HepG2 (cell line): Measurements from ENCODE around the gene PRKN. TPM values are rescaled to one million over a fixed set of nuclear protein-coding genes. Genes with fewer than 3 reads are reported as not detected.

ENCODE experiments used
- ATAC-seq: fragments of 200-7000 bp; cut with Tn5 transposase; 3 replicates; pipeline ENCODE4 v1.9.1; 2020; ENCODE audit warnings: mild to moderate bottlenecking, moderate library complexity
- BruUV-seq: library from RNA; stranded (reverse); fragments of 400-500 nt; replicated peaks from 2 replicates; lab custom pipeline; 2021; lab: Mats Ljungman, UMichigan
- CTCF ChIA-PET: fragments of 300-600 bp; formaldehyde crosslinking; extraction: SDS; loops from one replicate; lab custom pipeline; 2021; ENCODE audit warnings: low total read pairs, inconsistent platforms, low intra/inter-chr PET ratio; lab: Yijun Ruan, JAX
- POLR2A ChIA-PET: fragments of 350-600 bp; sonication (Branson Sonifier 250); formaldehyde crosslinking; loops from one replicate; lab custom pipeline; 2020; ENCODE audit warnings: antibody characterized with exemption, inconsistent platforms; lab: Yijun Ruan, JAX
- DNase-seq: peaks from one replicate; pipeline ENCODE4 v3.0.0-alpha.2; 2015; ENCODE audit warnings: low spot score
- FAIRE-seq: peaks from 3 replicates; lab custom pipeline; 2011; peaks lifted over from hg19 to GRCh38; lab: Jason Lieb, UNC
- H2AFZ ChIP-seq: one replicate; pipeline ENCODE4 v1.6.1; 2011; ENCODE audit warnings: low read length, inconsistent platforms
- H3K27ac ChIP-seq: fragments of 300-600 bp; 3 replicates; pipeline ENCODE4 v1.8.0; 2011; ENCODE audit warnings: mixed run types, mild to moderate bottlenecking, mixed read lengths, low read length, inconsistent platforms; ENCODE audit not compliant: insufficient read depth; ENCODE audit errors: extremely low read length
- H3K27me3 ChIP-seq, 2 experiments: fragments of 200-600 bp in 1 of 2; 2 replicates in 1 of 2; 3 replicates in 1 of 2; pipeline versions ENCODE4 v1.6.0 to v1.8.0; 2011; ENCODE audit warnings: low read length in 2 of 2, mild to moderate bottlenecking in 2 of 2, moderate library complexity in 2 of 2, inconsistent platforms in 1 of 2; ENCODE audit not compliant: insufficient read depth in 2 of 2, control insufficient read depth in 1 of 2
- H3K36me3 ChIP-seq, 2 experiments: fragments of 200-600 bp in 1 of 2; replicated peaks in 1 of 2; 2 replicates in 1 of 2; 3 replicates in 1 of 2; pipeline versions ENCODE4 v1.5.1 to v1.8.0; 2011; ENCODE audit warnings: low read length in 2 of 2, inconsistent platforms in 1 of 2; ENCODE audit not compliant: insufficient read depth in 2 of 2, control insufficient read depth in 1 of 2
- H3K4me1 ChIP-seq: 2 replicates; pipeline ENCODE4 v1.5.1; 2012; ENCODE audit warnings: low read length, inconsistent platforms; ENCODE audit not compliant: insufficient read depth
- H3K4me2 ChIP-seq: 2 replicates; pipeline ENCODE4 v1.6.0; 2011; ENCODE audit warnings: low read depth, low read length, inconsistent platforms
- H3K4me3 ChIP-seq, 3 experiments: fragments of 200-600 bp in 1 of 3; sonication (generic), shearing (Covaris generic) in 1 of 3; replicated peaks in 1 of 3; 2 replicates each; pipeline ENCODE4 v1.5.1; 2011 to 2016; ENCODE audit warnings: low read length in 3 of 3, inconsistent platforms in 2 of 3, low read depth in 2 of 3, mild to moderate bottlenecking in 2 of 3, control low read depth in 1 of 3, mixed read lengths in 1 of 3; ENCODE audit not compliant: insufficient read depth in 1 of 3
- H3K79me2 ChIP-seq: one replicate; pipeline ENCODE4 v1.6.1; 2011; ENCODE audit warnings: low read length, inconsistent platforms; ENCODE audit not compliant: insufficient read depth
- H3K9ac ChIP-seq: 2 replicates; pipeline ENCODE4 v1.6.0; 2011; ENCODE audit warnings: mild to moderate bottlenecking, low read depth, low read length, inconsistent platforms; ENCODE audit not compliant: insufficient read depth
- H3K9me3 ChIP-seq: 2 replicates; pipeline ENCODE4 v1.5.1; 2012; ENCODE audit warnings: mild to moderate bottlenecking, low read length
- H4K20me1 ChIP-seq: 2 replicates; pipeline ENCODE4 v1.6.0; 2011; ENCODE audit warnings: inconsistent platforms, mild to moderate bottlenecking, low read length, moderate library complexity; ENCODE audit not compliant: insufficient read depth
- ATF7-NPFF ChIP-seq: sonication (generic); formaldehyde crosslinking; IDR thresholded peaks from 2 replicates; pipeline ENCODE4 v1.8.1; 2023; ENCODE audit warnings: mild to moderate bottlenecking, low read depth, missing genetic modification reagents, moderate library complexity
- BRD4 ChIP-seq: sonication (generic); formaldehyde crosslinking; IDR thresholded peaks from 2 replicates; pipeline ENCODE4 v1.4.0; 2020; ENCODE audit warnings: missing genetic modification reagents
- EEA1 ChIP-seq: sonication (generic); formaldehyde crosslinking; IDR thresholded peaks from 2 replicates; pipeline ENCODE4 v1.5.1; 2020; ENCODE audit warnings: mild to moderate bottlenecking, missing genetic modification reagents, borderline replicate concordance
- EHMT2 ChIP-seq: fragments of 200-600 bp; sonication (generic); IDR thresholded peaks from 2 replicates; pipeline ENCODE4 v1.7.0; 2017; ENCODE audit warnings: antibody characterized with exemption, low read depth, low read length, borderline replicate concordance
- JUN ChIP-seq: sonication (generic); formaldehyde crosslinking; IDR thresholded peaks from 2 replicates; pipeline ENCODE4 v1.4.0; 2020; ENCODE audit warnings: mild to moderate bottlenecking, missing genetic modification reagents
- MBNL3 ChIP-seq: fragments of 250-450 bp; sonication (Bioruptor Pico); conservative IDR thresholded peaks from 2 replicates; pipeline ENCODE4 v1.8.0; 2022; ENCODE audit warnings: mild to moderate bottlenecking, inconsistent platforms
- MED1 ChIP-seq: sonication (generic); formaldehyde crosslinking; IDR thresholded peaks from 2 replicates; pipeline ENCODE4 v1.4.0; 2020; ENCODE audit warnings: missing genetic modification reagents
- SRSF1 ChIP-seq: fragments of 200-400 bp; formaldehyde crosslinking; optimal IDR thresholded peaks from 2 replicates; pipeline ENCODE3; 2017; ENCODE audit warnings: mild to moderate bottlenecking, low read depth, low read length, moderate library complexity
- XBP1 ChIP-seq: sonication (generic); formaldehyde crosslinking; IDR thresholded peaks from 2 replicates; pipeline ENCODE4 v1.5.0; 2020; ENCODE audit warnings: missing genetic modification reagents
- ZNF549 ChIP-seq: sonication (generic); formaldehyde crosslinking; IDR thresholded peaks from 2 replicates; pipeline ENCODE4 v1.5.0; 2020; ENCODE audit warnings: missing genetic modification reagents
- ZNF850 ChIP-seq: sonication (generic); formaldehyde crosslinking; conservative IDR thresholded peaks from 2 replicates; pipeline ENCODE4 v1.9.0; 2021; ENCODE audit warnings: mild to moderate bottlenecking, missing genetic modification reagents
- ZSCAN22 ChIP-seq: sonication (generic); formaldehyde crosslinking; IDR thresholded peaks from 2 replicates; pipeline ENCODE4 v1.4.0; 2020; ENCODE audit warnings: mild to moderate bottlenecking, missing genetic modification reagents
- WGBS: methylation state at CpG from one replicate; pipeline ENCODE4 v1.1.6; 2017; ENCODE audit warnings: low lambda C conversion rate; 5-methylcytosine and 5-hydroxymethylcytosine counted together
- in situ Hi-C: cut with HindIII; loops from 2 replicates; pipeline ENCODE4 v1.10.0; 2017; ENCODE audit warnings: low pct_unique_long_range_greater_than_20kb; ENCODE audit not compliant: extremely low pct_ligation_motif_present
- intact Hi-C: fragments of 100-400 bp; cut with micrococcal nuclease; formaldehyde crosslinking; loops from one replicate; pipeline ENCODE4 v1.10.0; 2022; ENCODE audit not compliant: unreplicated experiment
- polyA plus RNA-seq, 8 experiments: library from polyadenylated mRNA; depleted of rRNA in 3 of 8; stranded (reverse) in 7 of 8; unstranded in 1 of 8; fragments of >200 nt; fragmentation: Illumina TruSeq in 4 of 8; extraction: Trizol in 4 of 8; gene quantifications; 2 replicates each; pipeline versions ENCODE4 v1.2.1 to v1.2.3, GENCODE V29; 2011 to 2016; ENCODE audit warnings: low read depth in 4 of 8, missing spikeins in 1 of 8, mixed read lengths in 1 of 8; ENCODE audit not compliant: insufficient read depth in 1 of 8
- total RNA-seq, 5 experiments: library from RNA; depleted of rRNA; stranded (reverse); fragments of >200 nt; fragmentation: Illumina TruSeq; extraction: Trizol; gene quantifications; 2 replicates each; pipeline ENCODE4 v1.2.3, GENCODE V29; 2016; ENCODE audit warnings: low read depth in 1 of 5
- TF ChIP-seq, protein P1 (sequence below): sonication (generic); formaldehyde crosslinking; IDR thresholded peaks from 2 replicates; pipeline ENCODE4 v1.5.1; 2020; ENCODE audit warnings: mild to moderate bottlenecking, missing genetic modification reagents, borderline replicate concordance

The PRKN gene
- total and polyA plus RNA-seq, 2 of the 13 experiments (the other 11 are each of a cell fraction or from before 2014, with no cell fraction given) = 0.31 to 0.44 TPM

GRCh38 chr6:161736781-161737292 lies 990.7 kb downstream of the PRKN start:
- Histone ChIP-seq H3K4me3 (no peak overlapping the region), H4K20me1 (no peaks in the 10 kb centered on the region), H3K36me3 (no peaks in the 10 kb centered on the region), H3K27me3 (no peaks in the 10 kb centered on the region)
- no TSS peak for BruUV-seq
- ChIA-PET CTCF (no interaction called here), POLR2A (no interaction called here)
- intact Hi-C loops = no loop called here
- DNase-seq (no peak), FAIRE-seq (no peak)
- 17% methylated on average over 6 of the region's 6 CpGs for WGBS
- in situ Hi-C loops = no loop called here
- no peak for TF ChIP-seq ZNF850 (CRISPR knock-in tag)
- no peak for TF ChIP-seq MBNL3 (CRISPR knock-in tag)
- no peak for TF ChIP-seq JUN (CRISPR knock-in tag)
- TF ChIP-seq, all 625 proteins: peak for 0
- Histone ChIP-seq H3K9ac (no peak overlapping the region), H3K4me1 (no peaks in the 10 kb centered on the region), H3K4me2 (no peak overlapping the region), H2AFZ (no peak overlapping the region), H3K79me2 (no peaks in the 10 kb centered on the region), H3K27ac (no peak overlapping the region), H3K9me3 (no peaks in the 10 kb centered on the region)
- ATAC-seq = no peak

DNA sequence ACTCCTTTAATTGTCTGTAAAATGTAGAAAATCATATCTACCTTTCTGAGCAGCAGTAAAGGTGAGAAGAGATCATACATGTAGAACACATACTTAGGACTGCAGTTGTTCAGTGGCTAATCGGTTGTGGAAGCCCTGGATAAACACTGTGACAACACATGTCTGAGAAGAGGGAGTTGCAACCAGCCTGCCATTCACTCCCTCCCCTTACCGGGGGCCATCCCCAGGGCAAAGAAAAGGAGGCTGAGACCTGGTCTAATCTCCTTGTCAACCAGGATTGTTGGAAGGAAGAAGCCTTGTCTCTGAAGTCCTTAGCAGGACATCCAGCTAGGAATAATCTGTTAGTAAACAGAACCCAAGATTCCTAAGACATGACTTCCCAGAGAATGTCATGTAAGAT lies 991.2 kb downstream of the PRKN start:
- H2AFZ ChIP-seq = no peak overlapping the region
- FAIRE-seq (no peak), ATAC-seq (no peak), DNase-seq (no peak)
- intact Hi-C loops = no loop called here
- ChIA-PET POLR2A (no interaction called here), CTCF (no interaction called here)
- no TSS peak for BruUV-seq
- H4K20me1 ChIP-seq = no peaks in the 10 kb centered on the region
- H3K27ac ChIP-seq = no peak overlapping the region
- 0% methylated on average over 2 of the region's 2 CpGs for WGBS
- H3K9me3 ChIP-seq = no peaks in the 10 kb centered on the region
- no peaks in the 10 kb centered on the region for H3K27me3 ChIP-seq
- H3K4me3 ChIP-seq = no peak overlapping the region
- H3K36me3 ChIP-seq = no peaks in the 10 kb centered on the region
- H3K4me2 ChIP-seq = no peak overlapping the region
- no peaks in the 10 kb centered on the region for H3K4me1 ChIP-seq
- no peak overlapping the region for H3K9ac ChIP-seq
- no peaks in the 10 kb centered on the region for H3K79me2 ChIP-seq
- in situ Hi-C loops = no loop called here
- no peak for TF ChIP-seq ZNF549 (CRISPR knock-in tag)
- no peak for TF ChIP-seq EEA1
- no peak for TF ChIP-seq ZSCAN22 (CRISPR knock-in tag)
- TF ChIP-seq, protein P1, sequence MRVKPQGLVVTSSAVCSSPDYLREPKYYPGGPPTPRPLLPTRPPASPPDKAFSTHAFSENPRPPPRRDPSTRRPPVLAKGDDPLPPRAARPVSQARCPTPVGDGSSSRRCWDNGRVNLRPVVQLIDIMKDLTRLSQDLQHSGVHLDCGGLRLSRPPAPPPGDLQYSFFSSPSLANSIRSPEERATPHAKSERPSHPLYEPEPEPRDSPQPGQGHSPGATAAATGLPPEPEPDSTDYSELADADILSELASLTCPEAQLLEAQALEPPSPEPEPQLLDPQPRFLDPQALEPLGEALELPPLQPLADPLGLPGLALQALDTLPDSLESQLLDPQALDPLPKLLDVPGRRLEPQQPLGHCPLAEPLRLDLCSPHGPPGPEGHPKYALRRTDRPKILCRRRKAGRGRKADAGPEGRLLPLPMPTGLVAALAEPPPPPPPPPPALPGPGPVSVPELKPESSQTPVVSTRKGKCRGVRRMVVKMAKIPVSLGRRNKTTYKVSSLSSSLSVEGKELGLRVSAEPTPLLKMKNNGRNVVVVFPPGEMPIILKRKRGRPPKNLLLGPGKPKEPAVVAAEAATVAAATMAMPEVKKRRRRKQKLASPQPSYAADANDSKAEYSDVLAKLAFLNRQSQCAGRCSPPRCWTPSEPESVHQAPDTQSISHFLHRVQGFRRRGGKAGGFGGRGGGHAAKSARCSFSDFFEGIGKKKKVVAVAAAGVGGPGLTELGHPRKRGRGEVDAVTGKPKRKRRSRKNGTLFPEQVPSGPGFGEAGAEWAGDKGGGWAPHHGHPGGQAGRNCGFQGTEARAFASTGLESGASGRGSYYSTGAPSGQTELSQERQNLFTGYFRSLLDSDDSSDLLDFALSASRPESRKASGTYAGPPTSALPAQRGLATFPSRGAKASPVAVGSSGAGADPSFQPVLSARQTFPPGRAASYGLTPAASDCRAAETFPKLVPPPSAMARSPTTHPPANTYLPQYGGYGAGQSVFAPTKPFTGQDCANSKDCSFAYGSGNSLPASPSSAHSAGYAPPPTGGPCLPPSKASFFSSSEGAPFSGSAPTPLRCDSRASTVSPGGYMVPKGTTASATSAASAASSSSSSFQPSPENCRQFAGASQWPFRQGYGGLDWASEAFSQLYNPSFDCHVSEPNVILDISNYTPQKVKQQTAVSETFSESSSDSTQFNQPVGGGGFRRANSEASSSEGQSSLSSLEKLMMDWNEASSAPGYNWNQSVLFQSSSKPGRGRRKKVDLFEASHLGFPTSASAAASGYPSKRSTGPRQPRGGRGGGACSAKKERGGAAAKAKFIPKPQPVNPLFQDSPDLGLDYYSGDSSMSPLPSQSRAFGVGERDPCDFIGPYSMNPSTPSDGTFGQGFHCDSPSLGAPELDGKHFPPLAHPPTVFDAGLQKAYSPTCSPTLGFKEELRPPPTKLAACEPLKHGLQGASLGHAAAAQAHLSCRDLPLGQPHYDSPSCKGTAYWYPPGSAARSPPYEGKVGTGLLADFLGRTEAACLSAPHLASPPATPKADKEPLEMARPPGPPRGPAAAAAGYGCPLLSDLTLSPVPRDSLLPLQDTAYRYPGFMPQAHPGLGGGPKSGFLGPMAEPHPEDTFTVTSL (CRISPR knock-in tag) = no peak
- TF ChIP-seq SRSF1 = no peak
- TF ChIP-seq BRD4 = no peak
- TF ChIP-seq EHMT2 = no peak
- no peak for TF ChIP-seq XBP1
- TF ChIP-seq MED1 (CRISPR knock-in tag) = no peak
- no peak for TF ChIP-seq ATF7-NPFF (CRISPR knock-in tag)
